Ecto neural progenitor cell (in vitro differentiated cells): ENCODE results near the gene CMTM1.
"Not testable (repeated sequence)": the region's sequence is repeated elsewhere in the genome, so short reads cannot be mapped to it uniquely, and the experiment has no call there.

Source experiments
- DNase-seq: peaks from one replicate; pipeline ENCODE4 v3.0.0-alpha.2; 2018; ENCODE audit warnings: low spot score

Gene CMTM1

DNA sequence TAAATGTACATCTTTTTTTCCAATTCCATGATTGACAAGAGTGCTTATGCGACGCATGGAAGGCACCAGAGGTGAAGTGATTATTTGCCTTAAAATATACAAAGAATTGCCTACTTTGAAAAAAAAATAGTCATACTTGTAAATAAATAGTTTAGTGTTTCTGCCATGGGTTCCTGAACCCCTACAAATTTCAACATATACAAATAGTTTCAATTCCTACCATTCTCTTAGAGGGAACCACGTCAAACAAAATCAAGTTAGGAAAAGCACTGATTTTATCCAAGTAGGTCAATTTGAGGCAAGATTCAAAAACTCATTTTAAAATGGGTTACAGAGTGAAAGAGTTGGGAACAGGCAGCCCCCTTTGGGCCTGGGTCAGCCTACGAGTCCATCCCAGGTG is 49.9 kb downstream of the CMTM1 start:
- DNase-seq, result no peak

DNA sequence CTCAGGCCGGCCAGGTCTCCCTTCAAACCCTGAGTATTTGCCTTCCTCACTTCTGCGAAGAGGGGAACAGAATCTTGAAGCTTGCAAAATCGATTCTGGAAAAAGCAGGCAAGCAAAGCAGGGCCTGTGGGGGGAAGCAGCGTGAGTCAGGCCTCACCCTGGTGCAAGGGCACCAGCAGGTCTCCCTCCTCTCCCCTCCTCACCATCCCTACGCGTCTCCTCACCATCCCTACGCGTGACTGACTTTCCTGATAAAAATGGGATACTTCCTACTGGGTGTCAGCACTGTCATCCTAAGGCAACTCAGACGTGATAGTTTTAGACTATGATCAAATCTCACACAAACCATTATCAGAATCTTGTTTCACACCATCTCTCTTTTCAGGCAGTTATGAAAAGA is 50.4 kb downstream of the CMTM1 start:
- DNase-seq, result no peak

DNA sequence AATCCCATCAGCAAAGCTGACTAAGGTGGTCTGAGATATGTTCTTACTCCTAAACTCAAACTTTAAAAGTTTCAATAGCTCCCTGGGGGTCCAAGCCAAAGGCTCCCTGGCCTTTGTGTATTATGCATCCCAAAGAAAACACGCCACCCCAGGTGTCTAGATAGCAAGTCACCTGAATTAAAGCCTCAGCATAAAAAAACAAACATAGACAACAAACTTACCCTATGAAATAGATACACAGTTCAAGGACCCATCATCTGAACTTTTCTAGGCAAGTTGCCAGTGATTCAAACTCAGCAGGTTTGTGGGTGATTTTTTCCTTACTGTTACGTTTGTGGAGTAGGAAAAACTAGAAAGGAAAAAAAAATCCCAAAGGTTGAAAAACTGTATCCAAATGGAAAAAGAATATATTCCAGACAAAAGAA is 50.8 kb downstream of the CMTM1 start:
- no peak for DNase-seq

DNA sequence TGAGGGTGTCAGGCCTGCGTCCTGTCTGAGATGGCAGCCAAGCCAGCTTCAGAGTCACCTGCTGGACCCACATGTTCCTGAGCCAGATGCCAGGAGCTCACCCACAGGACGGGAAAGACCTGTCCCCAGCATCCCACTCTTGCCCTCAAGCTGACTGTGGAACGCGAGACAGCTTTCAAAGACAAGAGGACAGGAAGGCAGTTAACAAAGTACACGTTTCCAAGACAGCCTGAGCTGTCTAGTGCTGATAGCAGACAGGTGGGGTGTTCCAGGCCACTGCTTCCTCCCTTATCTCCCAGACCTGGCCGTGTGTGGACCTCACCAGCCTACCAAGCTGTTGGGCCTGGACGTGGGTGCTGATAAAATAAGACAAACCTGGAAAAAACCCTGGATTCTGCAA is 51.5 kb downstream of the CMTM1 start:
- DNase-seq, result no peak

DNA sequence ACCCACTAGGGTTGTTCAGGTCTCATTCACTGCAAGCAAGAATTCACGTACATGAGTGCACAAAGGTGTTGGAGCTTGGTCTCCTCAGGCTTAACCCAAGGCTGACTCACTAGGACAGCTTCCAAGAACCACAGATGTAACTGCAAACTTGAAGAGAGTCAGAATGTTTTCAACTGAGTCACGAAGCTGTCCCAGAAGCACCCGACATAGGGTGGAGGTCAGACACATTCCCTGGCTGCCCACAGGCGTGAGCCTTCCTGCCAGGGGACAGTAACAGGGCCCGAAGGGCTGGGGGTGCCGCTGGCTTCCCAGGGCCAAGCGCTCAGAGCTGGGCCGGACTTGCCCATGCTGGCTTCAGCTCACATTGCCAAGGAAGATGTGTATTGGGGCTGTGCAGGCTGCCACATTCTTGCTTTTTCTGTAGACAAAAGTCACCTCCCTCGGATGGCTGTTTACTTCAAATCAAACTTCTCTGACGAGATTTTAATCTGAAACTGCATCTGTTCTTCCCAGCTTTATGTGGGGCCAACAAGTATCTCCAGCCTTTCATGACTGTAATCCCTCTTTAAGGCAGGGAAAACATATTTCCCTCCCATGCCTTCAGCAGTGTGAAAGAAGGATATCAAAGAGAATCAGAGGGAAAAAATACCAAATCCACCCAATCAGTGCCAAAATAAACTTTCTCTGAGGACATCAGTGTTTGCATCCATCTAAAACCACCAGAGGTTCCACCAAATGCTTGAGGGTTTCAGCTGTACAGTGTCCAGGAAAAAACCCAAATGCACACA is 52.5 kb downstream of the CMTM1 start:
- DNase-seq, result no peak

DNA sequence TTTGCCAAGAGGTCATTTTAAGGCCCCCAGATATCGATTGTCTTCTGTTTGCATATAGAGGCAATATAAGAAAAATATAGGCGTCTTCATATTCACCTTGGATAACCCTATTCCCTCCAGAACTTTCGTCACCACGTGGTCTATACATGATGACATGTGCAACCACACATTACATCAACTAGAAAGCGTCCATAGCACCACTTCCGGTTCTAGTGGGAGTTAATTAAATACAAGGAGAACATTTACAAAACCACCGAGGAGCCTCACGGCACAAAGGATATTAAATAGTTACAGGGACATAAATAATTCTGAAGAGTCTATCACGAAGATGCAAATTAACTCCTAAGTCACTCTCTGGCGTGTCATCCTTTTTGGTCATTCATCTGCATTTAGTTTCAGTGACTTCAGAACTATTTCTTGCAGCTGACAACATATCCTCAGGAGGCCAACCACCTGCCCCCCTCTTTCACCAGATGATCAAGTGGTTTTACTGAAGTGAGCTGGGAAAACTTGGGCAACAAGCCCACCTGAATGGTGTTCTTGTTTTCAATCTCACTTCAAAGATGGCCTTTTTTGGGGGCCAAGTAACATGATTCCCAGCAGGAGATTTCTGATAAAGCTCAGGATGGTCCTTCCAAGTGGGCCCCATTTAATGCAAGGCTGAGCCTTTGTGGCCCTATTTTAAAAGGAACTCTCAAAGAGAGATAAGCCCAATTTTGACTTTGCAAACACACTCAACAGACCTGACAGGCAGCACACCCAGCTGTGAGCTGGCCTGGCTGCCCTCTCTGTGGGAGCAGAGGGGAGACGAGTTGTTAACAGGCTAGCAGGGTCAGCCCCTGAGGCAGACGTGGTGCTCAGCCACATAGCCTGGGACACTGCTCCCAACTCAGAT is 53.5 kb downstream of the CMTM1 start:
- DNase-seq, result no peak

DNA sequence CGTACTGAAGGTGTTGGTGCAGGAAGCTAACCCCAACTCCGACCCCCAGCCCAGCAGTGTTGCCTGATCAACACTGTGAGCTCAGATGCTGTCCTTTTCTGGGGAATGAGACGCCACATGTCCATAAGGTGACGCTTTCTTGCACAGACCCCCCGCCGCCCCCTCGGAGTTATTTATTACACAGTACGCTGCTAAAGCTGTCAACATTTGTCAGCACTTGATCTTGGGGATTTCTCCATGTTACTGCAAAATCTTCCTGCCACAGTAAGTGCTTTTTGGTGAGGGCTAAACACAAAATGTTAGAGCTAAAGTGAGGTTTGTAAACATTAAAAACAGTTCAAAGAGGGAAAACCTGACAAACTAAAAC is 54.2 kb downstream of the CMTM1 start:
- no peak for DNase-seq

DNA sequence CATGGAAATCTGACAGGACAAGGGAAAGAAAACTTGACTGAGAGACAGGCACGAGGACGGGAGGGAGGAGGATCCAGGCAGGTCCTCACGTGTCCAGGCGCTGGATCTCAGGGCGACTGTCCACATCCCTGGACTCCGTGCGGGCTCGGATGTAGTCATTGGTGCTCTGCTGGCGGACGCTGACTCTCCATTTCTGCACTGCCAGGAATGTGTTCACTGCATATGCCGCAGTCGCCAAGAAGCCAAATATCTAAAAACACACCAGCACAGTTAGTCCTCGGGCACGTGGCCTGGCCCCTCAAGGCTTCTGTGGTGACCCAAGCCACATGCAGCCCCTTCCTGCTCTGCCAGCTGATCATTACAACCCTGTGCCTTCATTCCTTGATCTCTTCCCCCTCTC is 55.7 kb downstream of the CMTM1 start:
- no peak for DNase-seq

DNA sequence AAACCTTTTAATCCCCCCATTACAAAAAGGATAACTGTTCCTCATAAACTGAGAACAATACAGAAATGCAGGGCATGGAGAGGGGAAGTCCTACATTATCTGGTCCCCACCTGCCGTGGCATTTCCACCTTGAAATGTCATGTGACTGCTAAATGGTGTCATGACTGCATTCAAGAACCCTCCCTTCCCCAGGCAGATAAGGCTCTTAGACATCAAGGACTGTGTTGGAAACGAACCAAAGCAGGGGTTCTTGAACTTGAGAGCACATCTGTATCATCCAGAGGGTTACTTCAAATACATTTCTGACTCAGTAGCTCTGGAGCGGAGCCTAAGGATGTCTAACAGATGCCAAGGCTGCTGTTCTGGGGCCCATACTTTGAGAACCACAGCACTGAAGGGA is 56.6 kb downstream of the CMTM1 start:
- DNase-seq, result no peak

DNA sequence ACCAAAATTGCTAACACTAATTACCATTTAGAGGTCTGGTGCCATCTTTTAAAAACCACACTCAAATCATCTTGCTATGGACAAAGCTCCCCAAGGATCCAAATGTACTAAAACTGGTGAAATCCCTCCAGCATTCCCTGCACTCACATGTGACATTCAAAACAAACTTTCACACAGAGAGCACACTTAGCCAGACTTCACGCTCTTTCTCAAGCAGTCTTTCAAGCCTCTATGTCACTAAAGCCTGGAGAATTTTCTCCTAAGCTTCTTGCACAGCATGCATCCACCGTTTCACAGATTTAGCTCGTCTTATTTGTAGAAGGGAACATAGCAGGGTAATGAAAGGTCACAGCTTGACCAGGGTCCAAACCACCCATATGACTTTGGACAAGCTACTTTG is 57.5 kb downstream of the CMTM1 start:
- DNase-seq, result no peak

DNA sequence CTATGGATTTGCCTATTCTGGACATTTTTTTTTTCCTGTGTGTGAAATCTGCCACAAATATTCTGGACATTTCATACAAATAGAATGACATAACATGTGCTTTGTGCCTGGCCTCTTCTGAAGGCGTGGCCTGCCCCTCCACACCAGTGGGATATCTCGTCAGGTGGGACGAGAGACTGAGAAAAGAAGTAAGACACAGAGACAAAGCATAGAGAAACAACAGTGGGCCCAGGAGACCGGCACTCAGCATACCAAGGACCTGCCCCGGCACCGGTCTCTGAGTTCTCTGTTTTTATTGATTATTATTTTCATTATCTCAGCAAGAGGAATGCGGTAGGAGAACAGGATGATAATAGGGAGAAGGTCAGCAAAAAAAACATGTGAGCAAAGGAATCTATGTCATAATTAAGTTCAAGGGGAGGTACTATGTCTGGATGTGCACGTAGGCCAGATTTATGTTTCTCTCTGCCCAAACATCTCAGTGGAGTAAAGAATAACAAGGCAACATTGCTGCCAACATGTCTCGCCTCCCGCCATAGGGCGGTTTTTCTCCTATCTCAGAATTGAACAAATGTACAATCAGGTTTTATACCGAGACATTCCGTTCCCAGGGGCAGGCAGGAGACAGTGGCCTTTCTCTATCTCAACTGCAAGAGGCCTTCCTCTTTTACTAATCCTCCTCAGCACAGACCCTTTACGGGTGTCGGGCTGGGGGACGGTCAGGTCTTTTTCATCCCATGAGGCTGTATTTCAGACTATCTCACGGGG is 61.6 kb downstream of the CMTM1 start:
- DNase-seq, result not testable (repeated sequence)
